Measurements from ENCODE around the gene ZNFX1.

GRCh38 chr20:49214571-49214970, 63.3 kb downstream of the ZNFX1 start:
- TF ChIP-seq, protein P1, sequence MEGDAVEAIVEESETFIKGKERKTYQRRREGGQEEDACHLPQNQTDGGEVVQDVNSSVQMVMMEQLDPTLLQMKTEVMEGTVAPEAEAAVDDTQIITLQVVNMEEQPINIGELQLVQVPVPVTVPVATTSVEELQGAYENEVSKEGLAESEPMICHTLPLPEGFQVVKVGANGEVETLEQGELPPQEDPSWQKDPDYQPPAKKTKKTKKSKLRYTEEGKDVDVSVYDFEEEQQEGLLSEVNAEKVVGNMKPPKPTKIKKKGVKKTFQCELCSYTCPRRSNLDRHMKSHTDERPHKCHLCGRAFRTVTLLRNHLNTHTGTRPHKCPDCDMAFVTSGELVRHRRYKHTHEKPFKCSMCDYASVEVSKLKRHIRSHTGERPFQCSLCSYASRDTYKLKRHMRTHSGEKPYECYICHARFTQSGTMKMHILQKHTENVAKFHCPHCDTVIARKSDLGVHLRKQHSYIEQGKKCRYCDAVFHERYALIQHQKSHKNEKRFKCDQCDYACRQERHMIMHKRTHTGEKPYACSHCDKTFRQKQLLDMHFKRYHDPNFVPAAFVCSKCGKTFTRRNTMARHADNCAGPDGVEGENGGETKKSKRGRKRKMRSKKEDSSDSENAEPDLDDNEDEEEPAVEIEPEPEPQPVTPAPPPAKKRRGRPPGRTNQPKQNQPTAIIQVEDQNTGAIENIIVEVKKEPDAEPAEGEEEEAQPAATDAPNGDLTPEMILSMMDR (IDR thresholded peaks at IDR 0.05; ENCODE audit: poor library complexity, severe bottlenecking) = no peak
- TF ChIP-seq POLR2AphosphoS5 (IDR thresholded peaks at IDR 0.05) (no peak), EZH2 (IDR thresholded peaks at IDR 0.05; ENCODE audit: borderline replicate concordance, insufficient read depth, low read length, poor library complexity, severe bottlenecking) (no peak), MXI1 (conservative IDR thresholded peaks at IDR 0.05; ENCODE audit: poor library complexity, severe bottlenecking) (no peak), TAF1 (IDR thresholded peaks at IDR 0.05; ENCODE audit: low read depth) (no peak), RAD21 (conservative IDR thresholded peaks at IDR 0.05) (no peak), EP300 (conservative IDR thresholded peaks at IDR 0.05; ENCODE audit: poor library complexity, severe bottlenecking) (no peak), SMC3 (conservative IDR thresholded peaks at IDR 0.05; ENCODE audit: poor library complexity) (no peak)
- TF ChIP-seq, protein P2, sequence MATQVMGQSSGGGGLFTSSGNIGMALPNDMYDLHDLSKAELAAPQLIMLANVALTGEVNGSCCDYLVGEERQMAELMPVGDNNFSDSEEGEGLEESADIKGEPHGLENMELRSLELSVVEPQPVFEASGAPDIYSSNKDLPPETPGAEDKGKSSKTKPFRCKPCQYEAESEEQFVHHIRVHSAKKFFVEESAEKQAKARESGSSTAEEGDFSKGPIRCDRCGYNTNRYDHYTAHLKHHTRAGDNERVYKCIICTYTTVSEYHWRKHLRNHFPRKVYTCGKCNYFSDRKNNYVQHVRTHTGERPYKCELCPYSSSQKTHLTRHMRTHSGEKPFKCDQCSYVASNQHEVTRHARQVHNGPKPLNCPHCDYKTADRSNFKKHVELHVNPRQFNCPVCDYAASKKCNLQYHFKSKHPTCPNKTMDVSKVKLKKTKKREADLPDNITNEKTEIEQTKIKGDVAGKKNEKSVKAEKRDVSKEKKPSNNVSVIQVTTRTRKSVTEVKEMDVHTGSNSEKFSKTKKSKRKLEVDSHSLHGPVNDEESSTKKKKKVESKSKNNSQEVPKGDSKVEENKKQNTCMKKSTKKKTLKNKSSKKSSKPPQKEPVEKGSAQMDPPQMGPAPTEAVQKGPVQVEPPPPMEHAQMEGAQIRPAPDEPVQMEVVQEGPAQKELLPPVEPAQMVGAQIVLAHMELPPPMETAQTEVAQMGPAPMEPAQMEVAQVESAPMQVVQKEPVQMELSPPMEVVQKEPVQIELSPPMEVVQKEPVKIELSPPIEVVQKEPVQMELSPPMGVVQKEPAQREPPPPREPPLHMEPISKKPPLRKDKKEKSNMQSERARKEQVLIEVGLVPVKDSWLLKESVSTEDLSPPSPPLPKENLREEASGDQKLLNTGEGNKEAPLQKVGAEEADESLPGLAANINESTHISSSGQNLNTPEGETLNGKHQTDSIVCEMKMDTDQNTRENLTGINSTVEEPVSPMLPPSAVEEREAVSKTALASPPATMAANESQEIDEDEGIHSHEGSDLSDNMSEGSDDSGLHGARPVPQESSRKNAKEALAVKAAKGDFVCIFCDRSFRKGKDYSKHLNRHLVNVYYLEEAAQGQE (IDR thresholded peaks at IDR 0.05; ENCODE audit: borderline replicate concordance) = no peak

Data from neural cell (in vitro differentiated cells).